Embryonic facial prominence (tissue), 1 donor: ENCODE data around the gene CTSE.
"Not testable (repeated sequence)": the region's sequence is repeated elsewhere in the genome, so short reads cannot be mapped to it uniquely, and the experiment has no call there.

ENCODE experiments used
- DNase-seq: peaks from one replicate; pipeline ENCODE4 v3.0.0-alpha.2; 2016; ENCODE audit errors: extremely low spot score

CTSE gene

GRCh38 chr1:206014601-206015000, 9.1 kb downstream of the CTSE start:
- DNase-seq = no peak

GRCh38 chr1:206013026-206013795, 10.5 kb downstream of the CTSE start:
- DNase-seq = no peak

- no peak for DNase-seq
Observed at GRCh38 chr1:206012086-206012859, 11.4 kb downstream of the CTSE start.

- no peak for DNase-seq
Observed at GRCh38 chr1:206011057-206011456, 12.6 kb downstream of the CTSE start.

- no peak for DNase-seq
Observed at GRCh38 chr1:206010060-206010459, 13.6 kb downstream of the CTSE start.

GRCh38 chr1:206006946-206007345, 16.7 kb downstream of the CTSE start:
- DNase-seq = no peak

GRCh38 chr1:206005778-206006180, 17.9 kb downstream of the CTSE start:
- no peak for DNase-seq

GRCh38 chr1:206005234-206005633, 18.5 kb downstream of the CTSE start:
- no peak for DNase-seq

- peak; percentile 18 for DNase-seq
Observed at GRCh38 chr1:206004826-206005225, 18.9 kb downstream of the CTSE start.

- no peak for DNase-seq
Observed at GRCh38 chr1:206003854-206004800, 19.6 kb downstream of the CTSE start.

GRCh38 chr1:206002871-206003801, 20.6 kb downstream of the CTSE start, which contains the start of gene RAB7B:
Gene RAB7B, minus strand, starts transcription at chr1:206003395. Its CDS starts 9,260 bp downstream, at chr1:205994135.
- DNase-seq = no peak

GRCh38 chr1:206002160-206002559, 21.5 kb downstream of the CTSE start:
- no peak for DNase-seq

- DNase-seq = no peak
Observed at GRCh38 chr1:206001476-206001888, 22.2 kb downstream of the CTSE start.

GRCh38 chr1:206000641-206001339, 22.9 kb downstream of the CTSE start:
- DNase-seq = no peak

- no peak for DNase-seq
Observed at GRCh38 chr1:205998457-205999241, 25.0 kb downstream of the CTSE start.

GRCh38 chr1:205996641-205997040, 27.1 kb downstream of the CTSE start:
- not testable (repeated sequence) for DNase-seq

GRCh38 chr1:205994346-205994745, 29.3 kb downstream of the CTSE start:
- DNase-seq = peak; percentile 37

- no peak for DNase-seq
Observed at GRCh38 chr1:205993068-205993467, 30.6 kb downstream of the CTSE start.

- DNase-seq = no peak
Observed at GRCh38 chr1:205992218-205992882, 31.3 kb downstream of the CTSE start.
